ENCODE measurements around the gene ACSS1.

ACSS1 gene

GRCh38 chr20:24987873-24988835 is 69.8 kb downstream of the ACSS1 start:
- TF ChIP-seq TCF4 (CRISPR knock-in tag; IDR thresholded peaks at IDR 0.05; ENCODE audit: borderline replicate concordance) (no peak), RARB (CRISPR knock-in tag; IDR thresholded peaks at IDR 0.05) (no peak), TOX (CRISPR knock-in tag; IDR thresholded peaks at IDR 0.05; ENCODE audit: borderline replicate concordance) (no peak), POU6F1 (CRISPR knock-in tag; IDR thresholded peaks at IDR 0.05; ENCODE audit: borderline replicate concordance, low read depth) (no peak), ZNF8 (CRISPR knock-in tag; IDR thresholded peaks at IDR 0.05) (no peak), ZFP3 (CRISPR knock-in tag; IDR thresholded peaks at IDR 0.05) (no peak), ISL1 (CRISPR knock-in tag; IDR thresholded peaks at IDR 0.05) (no peak), ESRRG (CRISPR knock-in tag; IDR thresholded peaks at IDR 0.05) (no peak), OSR1 (CRISPR knock-in tag; IDR thresholded peaks at IDR 0.05) (no peak), ZFP30 (CRISPR knock-in tag; IDR thresholded peaks at IDR 0.05) (no peak), ZC3H10 (CRISPR knock-in tag; IDR thresholded peaks at IDR 0.05) (no peak), TSHZ2 (CRISPR knock-in tag; IDR thresholded peaks at IDR 0.05) (no peak), CREB5 (CRISPR knock-in tag; IDR thresholded peaks at IDR 0.05; ENCODE audit: low read depth) (no peak), CSDC2 (CRISPR knock-in tag; IDR thresholded peaks at IDR 0.05) (no peak), ZNF70 (CRISPR knock-in tag; IDR thresholded peaks at IDR 0.05) (no peak), SNAI2 (CRISPR knock-in tag; IDR thresholded peaks at IDR 0.05) (no peak)
- ATAC-seq = no peak

- ATAC-seq = no peak
- TF ChIP-seq ZNF565 (CRISPR knock-in tag; conservative IDR thresholded peaks at IDR 0.05; ENCODE audit: low read depth) (no peak), OSR1 (CRISPR knock-in tag; IDR thresholded peaks at IDR 0.05) (no peak), ZFP3 (CRISPR knock-in tag; IDR thresholded peaks at IDR 0.05) (no peak), SNAI2 (CRISPR knock-in tag; IDR thresholded peaks at IDR 0.05) (no peak), TCF4 (CRISPR knock-in tag; IDR thresholded peaks at IDR 0.05; ENCODE audit: borderline replicate concordance) (no peak), TOX (CRISPR knock-in tag; IDR thresholded peaks at IDR 0.05; ENCODE audit: borderline replicate concordance) (no peak), ARNTL (CRISPR knock-in tag; IDR thresholded peaks at IDR 0.05; ENCODE audit: borderline replicate concordance, low read depth) (no peak), POU6F1 (CRISPR knock-in tag; IDR thresholded peaks at IDR 0.05; ENCODE audit: borderline replicate concordance, low read depth) (no peak), CSRNP3 (CRISPR knock-in tag; IDR thresholded peaks at IDR 0.05) (no peak), GLIS3 (CRISPR knock-in tag; IDR thresholded peaks at IDR 0.05) (no peak), ZFP30 (CRISPR knock-in tag; IDR thresholded peaks at IDR 0.05) (no peak)
Observed at GRCh38 chr20:24987244-24987643, 70.7 kb downstream of the ACSS1 start.

Data from SK-N-SH treated with all-trans-retinoic acid at 6 μM for 48 hours (cell line).